IMR-90 (cell line): Measurements from ENCODE around the gene SDC3. TPM values are rescaled to one million over a fixed set of nuclear protein-coding genes. Genes with fewer than 3 reads are reported as not detected.

ENCODE experiments used
- ATAC-seq: fragments of 200-7000 bp; cut with Tn5 transposase; 2 replicates; pipeline ENCODE4 v1.9.1; 2020; ENCODE audit warnings: low read depth, mild to moderate bottlenecking, moderate library complexity
- BruUV-seq: library from RNA; stranded (reverse); fragments of 400-500 nt; replicated peaks from 2 replicates; lab custom pipeline; 2021; lab: Mats Ljungman, UMichigan
- CTCF ChIA-PET: fragments of 300-600 bp; formaldehyde crosslinking; extraction: SDS; loops from one replicate; lab custom pipeline; 2021; ENCODE audit warnings: antibody characterized with exemption; lab: Yijun Ruan, JAX
- POLR2A ChIA-PET: fragments of 300-600 bp; sonication (Branson Sonifier 250); formaldehyde crosslinking; loops from one replicate; lab custom pipeline; 2022; ENCODE audit warnings: antibody characterized with exemption; ENCODE audit not compliant: unreplicated experiment; lab: Charles Lee
- DNase-seq: peaks from one replicate; pipeline ENCODE4 v3.0.0; 2013
- H2AFZ ChIP-seq: replicated peaks from 2 replicates; pipeline ENCODE3; 2013; ENCODE audit warnings: low read length, mild to moderate bottlenecking; ENCODE audit not compliant: poor library complexity
- H2AK5ac ChIP-seq: 2 replicates; pipeline ENCODE4 v1.6.1; 2013; ENCODE audit warnings: low read depth, low read length, inconsistent platforms
- H2AK9ac ChIP-seq: replicated peaks from 2 replicates; pipeline ENCODE3; 2013; ENCODE audit warnings: mild to moderate bottlenecking, low read depth, low read length, moderate library complexity; ENCODE audit not compliant: poor library complexity
- H2BK120ac ChIP-seq: 2 replicates; pipeline ENCODE4 v1.6.1; 2013; ENCODE audit warnings: low read depth, low read length, inconsistent platforms
- H2BK15ac ChIP-seq: 3 replicates; pipeline ENCODE4 v1.6.1; 2013; ENCODE audit warnings: low read depth, low read length, inconsistent platforms
- H2BK20ac ChIP-seq: 2 replicates; pipeline ENCODE4 v1.6.1; 2013; ENCODE audit warnings: low read depth, mild to moderate bottlenecking, inconsistent platforms, low read length, moderate library complexity
- H2BK5ac ChIP-seq: 2 replicates; pipeline ENCODE4 v1.6.1; 2013; ENCODE audit warnings: mild to moderate bottlenecking, low read depth, low read length, inconsistent platforms; ENCODE audit not compliant: poor library complexity, severe bottlenecking
- H3K14ac ChIP-seq: replicated peaks from 2 replicates; pipeline ENCODE4 v1.6.1; 2013; ENCODE audit warnings: low read depth, low read length, inconsistent platforms
- H3K18ac ChIP-seq: 2 replicates; pipeline ENCODE4 v1.6.1; 2013; ENCODE audit warnings: low read depth, low read length, control low read depth
- H3K23ac ChIP-seq: 2 replicates; pipeline ENCODE4 v1.6.1; 2013; ENCODE audit warnings: low read depth, low read length, inconsistent platforms
- H3K27ac ChIP-seq: 2 replicates; pipeline ENCODE4 v1.5.1; 2013; ENCODE audit warnings: mild to moderate bottlenecking, control low read depth, low read length; ENCODE audit not compliant: insufficient read depth
- H3K27me3 ChIP-seq: 2 replicates; pipeline ENCODE4 v1.6.1; 2013; ENCODE audit warnings: low read length; ENCODE audit not compliant: control insufficient read depth, insufficient read depth
- H3K36me3 ChIP-seq: 2 replicates; pipeline ENCODE4 v1.6.1; 2013; ENCODE audit warnings: low read length, mixed read lengths; ENCODE audit not compliant: control insufficient read depth, insufficient read depth
- H3K4ac ChIP-seq: 2 replicates; pipeline ENCODE4 v1.6.1; 2013; ENCODE audit warnings: low read depth, low read length, inconsistent platforms
- H3K4me1 ChIP-seq: 2 replicates; pipeline ENCODE4 v1.6.1; 2013; ENCODE audit warnings: low read length, mixed read lengths; ENCODE audit not compliant: control insufficient read depth, insufficient read depth
- H3K4me2 ChIP-seq: 2 replicates; pipeline ENCODE4 v1.6.1; 2013; ENCODE audit warnings: low read depth, mild to moderate bottlenecking, control low read depth, low read length, moderate library complexity
- H3K4me3 ChIP-seq: 2 replicates; pipeline ENCODE4 v1.5.1; 2013; ENCODE audit warnings: low read depth, mild to moderate bottlenecking, control low read depth, low read length, moderate library complexity; ENCODE audit not compliant: insufficient read depth
- H3K56ac ChIP-seq: 2 replicates; pipeline ENCODE4 v1.6.1; 2013; ENCODE audit warnings: low read length, inconsistent platforms; ENCODE audit not compliant: insufficient read depth; ENCODE audit errors: extremely low read depth
- H3K79me1 ChIP-seq, 2 experiments: 2 replicates each; pipeline ENCODE4 v1.6.1; 2013; ENCODE audit warnings: low read length in 2 of 2, inconsistent platforms in 1 of 2, low read depth in 1 of 2
- H3K9ac ChIP-seq: 2 replicates; pipeline ENCODE4 v1.6.1; 2013; ENCODE audit warnings: low read depth, low read length, control low read depth
- H3K9me1 ChIP-seq: 2 replicates; pipeline ENCODE4 v1.6.1; 2013; ENCODE audit warnings: low read length, inconsistent platforms; ENCODE audit not compliant: insufficient read depth
- H3K9me3 ChIP-seq: 2 replicates; pipeline ENCODE4 v1.6.1; 2013; ENCODE audit warnings: low read length; ENCODE audit not compliant: control insufficient read depth, insufficient read depth
- H4K20me1 ChIP-seq: 2 replicates; pipeline ENCODE4 v1.6.1; 2013; ENCODE audit warnings: low read length, inconsistent platforms; ENCODE audit not compliant: insufficient read depth
- H4K5ac ChIP-seq: 2 replicates; pipeline ENCODE4 v1.6.1; 2013; ENCODE audit warnings: mild to moderate bottlenecking, low read depth, low read length, control low read depth
- H4K8ac ChIP-seq, 2 experiments: 2 replicates each; pipeline ENCODE4 v1.6.1; 2013; ENCODE audit warnings: low read depth in 2 of 2, low read length in 2 of 2, control low read depth in 1 of 2, inconsistent platforms in 1 of 2
- H4K91ac ChIP-seq: 2 replicates; pipeline ENCODE4 v1.6.1; 2013; ENCODE audit warnings: low read depth, low read length, inconsistent platforms; ENCODE audit not compliant: insufficient read depth
- CHD1 ChIP-seq: IDR thresholded peaks from 2 replicates; pipeline ENCODE4 v1.6.1; 2012; ENCODE audit warnings: low read depth, low read length, improper control_type of control experiment
- MAZ ChIP-seq: IDR thresholded peaks from 2 replicates; pipeline ENCODE4 v1.6.1; 2012; ENCODE audit warnings: low read depth, mild to moderate bottlenecking, low read length, improper control_type of control experiment, moderate library complexity, borderline replicate concordance
- NFE2L2 ChIP-seq: fragments of 150-350 bp; IDR thresholded peaks from 2 replicates; pipeline ENCODE4 v1.6.1; 2016; ENCODE audit warnings: low read depth, mild to moderate bottlenecking, low read length
- RFX5 ChIP-seq: IDR thresholded peaks from 2 replicates; pipeline ENCODE4 v1.8.0; 2012; ENCODE audit warnings: low read depth, mild to moderate bottlenecking, low read length, moderate library complexity
- SMC3 ChIP-seq: fragments of 150-350 bp; IDR thresholded peaks from 2 replicates; pipeline ENCODE4 v1.6.1; 2016; ENCODE audit warnings: low read depth, mild to moderate bottlenecking, antibody characterized with exemption, low read length, moderate library complexity
- USF2 ChIP-seq: fragments of 150-350 bp; IDR thresholded peaks from 2 replicates; pipeline ENCODE4 v1.6.1; 2017; ENCODE audit warnings: mild to moderate bottlenecking, antibody characterized with exemption, low read length, low read depth
- WGBS, 2 experiments: methylation state at CpG; one replicate each; pipeline versions ENCODE4 v1.1.5 to v1.1.7; 2013; ENCODE audit warnings: missing lambda C conversion rate in 2 of 2; ENCODE audit not compliant: insufficient read length in 1 of 2; ENCODE audit errors: extremely low coverage in 2 of 2; 5-methylcytosine and 5-hydroxymethylcytosine counted together
- dilution Hi-C: fragments of 300-500 bp; cut with HindIII; formaldehyde crosslinking; loops from one replicate; pipeline ENCODE4 v1.14.3; 2018; ENCODE audit warnings: low sequenced_read_pairs; ENCODE audit not compliant: unreplicated experiment
- in situ Hi-C: fragments of 300-500 bp; cut with MboI; formaldehyde crosslinking; loops from 3 replicates; pipeline ENCODE4 v1.14.3; 2019; ENCODE audit warnings: low sequenced_read_pairs, inconsistent platforms, mixed read lengths
- intact Hi-C: fragments of 100-400 bp; cut with micrococcal nuclease; formaldehyde crosslinking; loops from 2 replicates; pipeline ENCODE4 v1.10.0; 2022
- polyA plus RNA-seq, 3 experiments: library from polyadenylated mRNA; depleted of rRNA; stranded (reverse); fragments of >200 nt; gene quantifications; 2 replicates each; pipeline ENCODE4 v1.2.3, GENCODE V29; 2012; ENCODE audit warnings: low replicate concordance in 1 of 3
- total RNA-seq: library from RNA; depleted of rRNA; stranded (reverse); fragments of >200 nt; gene quantifications from 2 replicates; pipeline ENCODE4 v1.2.3, GENCODE V29; 2012

Gene SDC3
- total and polyA plus RNA-seq, 2 of the 4 experiments (the other 2 are of a cell fraction), result 13.1 to 71.5 TPM

GRCh38 chr1:30886710-30887428 is 21.7 kb downstream of the SDC3 start:
- TF ChIP-seq SMC3, result no peak
- TF ChIP-seq RFX5, result no peak
- TF ChIP-seq CHD1, result no peak
- no peak for TF ChIP-seq MAZ
- no peak for TF ChIP-seq USF2
- TF ChIP-seq NFE2L2, result no peak
- intact Hi-C loops (no loop called here), dilution Hi-C loops (no loop called here), in situ Hi-C loops (no loop called here)
- BruUV-seq, result no TSS peak
- Histone ChIP-seq H4K20me1 (peaks cover 74% of the 10 kb centered on the region), H2BK5ac (peak overlapping the region; percentile 52), H4K8ac (peak overlapping the region in 1 of 2 experiments; percentile 83; a peak in 3 of 4 replicates), H3K4me3 (no peak overlapping the region), H3K27ac (peak overlapping the region; percentile 73), H2AK5ac (peak overlapping the region; percentile 98; the same call in 1 of the 2 replicates), H2BK120ac (peak overlapping the region; percentile 91), H3K4ac (peak overlapping the region; percentile 95), H2BK15ac (peak overlapping the region; percentile 59; the same call in 2 of the 3 replicates), H3K79me1 (peaks cover 46 to 94% of the 10 kb centered on the region in 2 experiments), H2AK9ac (peak overlapping the region; percentile 88), H3K9ac (0 out of 2 replicates have a peak overlapping the region, but pooled peaks have one; percentile 37), H3K9me3 (no peaks in the 10 kb centered on the region), H3K4me1 (peaks cover 31% of the 10 kb centered on the region), H3K56ac (peak overlapping the region; percentile 13; the same call in 1 of the 2 replicates), H4K5ac (peak overlapping the region; percentile 21; the same call in 1 of the 2 replicates), H2BK20ac (peak overlapping the region; percentile 65), H3K14ac (peak overlapping the region; percentile 84), H3K27me3 (no peaks in the 10 kb centered on the region), H3K23ac (peak overlapping the region; percentile 74; the same call in 1 of the 2 replicates), H4K91ac (peak overlapping the region; percentile 92), H3K36me3 (no peaks in the 10 kb centered on the region; the same call in 1 of the 2 replicates), H2AFZ (peak overlapping the region; percentile 40), H3K18ac (peak overlapping the region; percentile 63), H3K9me1 (peaks cover 33% of the 10 kb centered on the region), H3K4me2 (no peak overlapping the region; the same call in 1 of the 2 replicates)
- no peak for ATAC-seq
- DNase-seq, result no peak
- ChIA-PET POLR2A (no interaction called here), CTCF (no interaction called here)
- 90% methylated on average over 2 of the region's 12 CpGs; no CpG with 5 or more reads in 1 of the 2 experiments for WGBS, 2 experiments
